GM12878 (cell line): ENCODE results near the gene MRGPRF. TPM values are rescaled to one million over a fixed set of nuclear protein-coding genes. Genes with fewer than 3 reads are reported as not detected.

Source experiments
- ATAC-seq: fragments of 200-7000 bp; cut with Tn5 transposase; 3 replicates; pipeline ENCODE4 v1.9.1; 2020; ENCODE audit warnings: mild to moderate bottlenecking, moderate library complexity
- BruUV-seq: library from RNA; stranded (reverse); fragments of 400-500 nt; replicated peaks from 2 replicates; lab custom pipeline; 2021; lab: Mats Ljungman, UMichigan
- CTCF ChIA-PET: fragments of 300-600 bp; sonication (Branson Sonifier 250); formaldehyde crosslinking; extraction: SDS; loops from one replicate; lab custom pipeline; 2021; ENCODE audit warnings: inconsistent platforms; lab: Yijun Ruan, JAX
- POLR2A ChIA-PET: fragments of 350-600 bp; formaldehyde crosslinking; extraction: SDS; loops from one replicate; lab custom pipeline; 2021; ENCODE audit warnings: inconsistent platforms; lab: Charles Lee
- RAD21 ChIA-PET: fragments of 300-600 bp; sonication (Branson Sonifier 250); formaldehyde crosslinking; loops from one replicate; lab custom pipeline; 2023; ENCODE audit warnings: antibody characterized with exemption; ENCODE audit not compliant: unreplicated experiment; lab: Charles Lee
- SMC1A ChIA-PET: fragments of 300-600 bp; sonication (Branson Sonifier 250); formaldehyde crosslinking; loops from one replicate; lab custom pipeline; 2023; ENCODE audit not compliant: unreplicated experiment, uncharacterized antibody; lab: Charles Lee
- DNase-seq: peaks from one replicate; pipeline ENCODE4 v3.0.0-alpha.2; 2011; ENCODE audit warnings: low read depth, low spot score
- FAIRE-seq: peaks from 3 replicates; lab custom pipeline; 2011; peaks lifted over from hg19 to GRCh38; lab: Jason Lieb, UNC
- H2AFZ ChIP-seq: 2 replicates; pipeline ENCODE4 v1.6.0; 2011; ENCODE audit warnings: low read depth, low read length, control low read depth; ENCODE audit not compliant: control insufficient read depth
- H3K27ac ChIP-seq: 2 replicates; pipeline ENCODE4 v1.5.1; 2011; ENCODE audit warnings: control low read depth; ENCODE audit not compliant: control insufficient read depth, insufficient read depth
- H3K27me3 ChIP-seq, 2 experiments: replicated peaks in 1 of 2; 2 replicates each; pipeline versions ENCODE4 v1.6.0 to v1.6.1; 2011; ENCODE audit warnings: low read length in 1 of 2; ENCODE audit not compliant: control insufficient read depth in 2 of 2, insufficient read depth in 2 of 2
- H3K36me3 ChIP-seq, 2 experiments: 2 replicates each; pipeline ENCODE4 v1.5.1; 2011; ENCODE audit warnings: low read length in 1 of 2; ENCODE audit not compliant: control insufficient read depth in 2 of 2, insufficient read depth in 2 of 2
- H3K4me1 ChIP-seq: 2 replicates; pipeline ENCODE4 v1.6.1; 2011; ENCODE audit warnings: mild to moderate bottlenecking, low read length, moderate library complexity, mixed read lengths; ENCODE audit not compliant: control insufficient read depth, insufficient read depth
- H3K4me2 ChIP-seq: 2 replicates; pipeline ENCODE4 v1.6.0; 2011; ENCODE audit warnings: control low read depth; ENCODE audit not compliant: control insufficient read depth, insufficient read depth
- H3K4me3 ChIP-seq: fragments of 200-600 bp; sonication (generic); 2 replicates; pipeline ENCODE4 v1.5.1; 2016
- H3K79me2 ChIP-seq: 2 replicates; pipeline ENCODE4 v1.6.0; 2011; ENCODE audit warnings: low read length; ENCODE audit not compliant: control insufficient read depth, insufficient read depth
- H3K9ac ChIP-seq: 2 replicates; pipeline ENCODE4 v1.8.0; 2011; ENCODE audit warnings: low read length, control low read depth, mixed read lengths; ENCODE audit not compliant: control insufficient read depth, insufficient read depth
- H3K9me3 ChIP-seq: replicated peaks from 3 replicates; pipeline ENCODE4 v1.5.1; 2011; ENCODE audit warnings: mild to moderate bottlenecking, low read length; ENCODE audit not compliant: control insufficient read depth, insufficient read depth
- H4K20me1 ChIP-seq: 2 replicates; pipeline ENCODE4 v1.6.0; 2011; ENCODE audit not compliant: control insufficient read depth, insufficient read depth
- ATF2 ChIP-seq: IDR thresholded peaks from 2 replicates; pipeline ENCODE4 v1.6.1; 2012; ENCODE audit warnings: low read length, inconsistent platforms
- BMI1 ChIP-seq: fragments of 450-650 bp; IDR thresholded peaks from 2 replicates; pipeline ENCODE4 v1.6.1; 2016; ENCODE audit warnings: mild to moderate bottlenecking, moderate library complexity, borderline replicate concordance
- CHD4 ChIP-seq: fragments of 200-600 bp; sonication (generic); IDR thresholded peaks from 2 replicates; pipeline ENCODE4 v1.6.1; 2016; ENCODE audit warnings: mild to moderate bottlenecking
- E4F1 ChIP-seq: fragments of 450-650 bp; IDR thresholded peaks from 2 replicates; pipeline ENCODE4 v1.6.1; 2018; ENCODE audit warnings: borderline replicate concordance, mild to moderate bottlenecking; ENCODE audit not compliant: partially characterized antibody
- ELK1 ChIP-seq: IDR thresholded peaks from 2 replicates; pipeline ENCODE4 v1.6.1; 2012; ENCODE audit warnings: low read depth, low read length, improper control_type of control experiment
- HSF1 ChIP-seq: fragments of 150-350 bp; IDR thresholded peaks from 2 replicates; pipeline ENCODE4 v1.6.1; 2014; ENCODE audit warnings: mild to moderate bottlenecking, low read depth, low read length
- IRF4 ChIP-seq: IDR thresholded peaks from 2 replicates; pipeline ENCODE4 v1.6.1; 2011; ENCODE audit warnings: low read depth, low read length
- MYC ChIP-seq: IDR thresholded peaks from 2 replicates; pipeline ENCODE4 v1.6.1; 2011; ENCODE audit warnings: mild to moderate bottlenecking, low read length, moderate library complexity, inconsistent platforms; ENCODE audit not compliant: insufficient read depth, insufficient replicate concordance, insufficient read length, severe bottlenecking
- RAD21 ChIP-seq: IDR thresholded peaks from 2 replicates; pipeline ENCODE4 v1.6.1; 2011; ENCODE audit warnings: mild to moderate bottlenecking, low read depth, low read length, moderate library complexity; ENCODE audit not compliant: insufficient read depth
- SP1 ChIP-seq: IDR thresholded peaks from one replicate; pipeline ENCODE4 v1.6.1; 2011; ENCODE audit warnings: low read depth, low read length
- SPI1 ChIP-seq: IDR thresholded peaks from 2 replicates; pipeline ENCODE4 v1.6.1; 2011; ENCODE audit warnings: low read depth, mild to moderate bottlenecking, low read length, moderate library complexity, borderline replicate concordance; ENCODE audit not compliant: insufficient read depth
- USF1 ChIP-seq: IDR thresholded peaks from 2 replicates; pipeline ENCODE4 v1.6.1; 2011; ENCODE audit warnings: borderline replicate concordance, low read depth, mild to moderate bottlenecking, moderate library complexity, mixed read lengths, low read length; ENCODE audit not compliant: insufficient read depth; ENCODE audit errors: extremely low read length
- YY1 ChIP-seq: IDR thresholded peaks from 2 replicates; pipeline ENCODE4 v1.6.1; 2011; ENCODE audit warnings: low read depth, mild to moderate bottlenecking, low read length
- ZNF207 ChIP-seq: fragments of 450-650 bp; IDR thresholded peaks from 2 replicates; pipeline ENCODE4 v1.6.1; 2014; ENCODE audit warnings: antibody characterized with exemption, mild to moderate bottlenecking, borderline replicate concordance
- ZNF622 ChIP-seq: fragments of 450-650 bp; IDR thresholded peaks from 2 replicates; pipeline ENCODE4 v1.6.1; 2017; ENCODE audit warnings: mild to moderate bottlenecking, inconsistent platforms
- WGBS: methylation state at CpG from one replicate; pipeline ENCODE4 v1.1.6; 2016; ENCODE audit warnings: low lambda C conversion rate; ENCODE audit not compliant: insufficient replicate concordance, insufficient coverage; ENCODE audit errors: missing lambda C conversion rate; 5-methylcytosine and 5-hydroxymethylcytosine counted together
- in situ Hi-C: fragments of 300-500 bp; cut with MboI; formaldehyde crosslinking; loops from 9 replicates; pipeline ENCODE4 v1.14.3; 2018; ENCODE audit warnings: mixed read lengths
- intact Hi-C: fragments of 100-400 bp; cut with micrococcal nuclease; formaldehyde crosslinking; loops from one replicate; pipeline ENCODE4 v1.14.2; 2022; ENCODE audit not compliant: unreplicated experiment
- polyA plus RNA-seq, 11 experiments: library from polyadenylated mRNA; depleted of rRNA in 4 of 11; unstranded in 6 of 11; stranded (reverse) in 5 of 11; fragments of >200 nt; fragmentation: Nextera tagmentation in 4 of 11; fragmentation: Illumina TruSeq in 1 of 11; extraction: Ambion mirVana in 4 of 11; extraction: Trizol in 1 of 11; gene quantifications; 1 replicate in 1 of 11; 2 replicates in 10 of 11; pipeline versions ENCODE4 v1.2.1 to v1.2.3, GENCODE V29; 2011 to 2016; ENCODE audit warnings: inconsistent platforms in 2 of 11, missing spikeins in 2 of 11, low read depth in 1 of 11
- total RNA-seq, 4 experiments: library from RNA; depleted of rRNA in 3 of 4; stranded (reverse); fragments of >200 nt in 3 of 4; fragmentation: Illumina TruSeq in 1 of 4; extraction: Trizol in 1 of 4; gene quantifications; 2 replicates each; pipeline versions ENCODE4 v1.2.1 to v1.2.3, GENCODE V29; 2013 to 2021

MRGPRF gene
- total and polyA plus RNA-seq, 10 of the 15 experiments (the other 5 are each of a cell fraction or from before 2014, with no cell fraction given): not detected

GRCh38 chr11:69057801-69058200 is 44.8 kb upstream of the MRGPRF start:
- CTCF ChIA-PET: interaction anchor here (0.7 to 3.0 kb wide), 4 partner anchors 9 to 951 kb away, joined by 3 to 11 read pairs (median 4); partner anchors contain the start of gene TPCN2
- no peaks in the 10 kb centered on the region for H4K20me1 ChIP-seq
- H2AFZ ChIP-seq: no peak overlapping the region
- DNase-seq (no peak), FAIRE-seq (no peak), ATAC-seq (no peak)
- H3K36me3 ChIP-seq: peaks cover 5 to 15% of the 10 kb centered on the region in 2 experiments; a peak in 3 of 4 replicates
- no peak overlapping the region for H3K9ac ChIP-seq
- 89% methylated on average over 14 of the region's 14 CpGs for WGBS
- no peaks in the 10 kb centered on the region for H3K9me3 ChIP-seq
- POLR2A ChIA-PET: no interaction called here
- H3K4me1 ChIP-seq: peaks cover 32% of the 10 kb centered on the region
- no peaks in the 10 kb centered on the region for H3K27me3 ChIP-seq
- H3K79me2 ChIP-seq: peaks cover 23% of the 10 kb centered on the region
- no peak overlapping the region for H3K27ac ChIP-seq
- BruUV-seq: no TSS peak
- H3K4me2 ChIP-seq: no peak overlapping the region
- SMC1A ChIA-PET: interaction anchor here (1.0 to 3.3 kb wide), 2 partner anchors 11 to 14 kb away, joined by 3 to 10 read pairs; no protein-coding TSS in a partner anchor
- in situ Hi-C loops (no loop called here), intact Hi-C loops (loop anchor here (10.0 kb wide), 1 partner anchor 213 kb away; the partner anchor contains the start of gene CPT1A)
- H3K4me3 ChIP-seq: no peak overlapping the region
- TF ChIP-seq CHD4: no peak
- TF ChIP-seq BMI1: no peak
- no peak for TF ChIP-seq ATF2
- no peak for TF ChIP-seq USF1
- no peak for TF ChIP-seq SP1
- no peak for TF ChIP-seq E4F1
- TF ChIP-seq ZNF622: no peak
- no peak for TF ChIP-seq MYC
- no peak for TF ChIP-seq HSF1
- no peak for TF ChIP-seq RAD21
- no peak for TF ChIP-seq ELK1
- no peak for TF ChIP-seq IRF4
- TF ChIP-seq SPI1: no peak
- TF ChIP-seq ZNF207: no peak
- TF ChIP-seq YY1: no peak
- RAD21 ChIA-PET: interaction anchor here (1.5 to 1.7 kb wide), 2 partner anchors 9 to 13 kb away, joined by 4 read pairs; no protein-coding TSS in a partner anchor
